Measurements from ENCODE around the gene TCF12.
"Not testable (repeated sequence)": the region's sequence is repeated elsewhere in the genome, so short reads cannot be mapped to it uniquely, and the experiment has no call there.

The TCF12 gene

DNA sequence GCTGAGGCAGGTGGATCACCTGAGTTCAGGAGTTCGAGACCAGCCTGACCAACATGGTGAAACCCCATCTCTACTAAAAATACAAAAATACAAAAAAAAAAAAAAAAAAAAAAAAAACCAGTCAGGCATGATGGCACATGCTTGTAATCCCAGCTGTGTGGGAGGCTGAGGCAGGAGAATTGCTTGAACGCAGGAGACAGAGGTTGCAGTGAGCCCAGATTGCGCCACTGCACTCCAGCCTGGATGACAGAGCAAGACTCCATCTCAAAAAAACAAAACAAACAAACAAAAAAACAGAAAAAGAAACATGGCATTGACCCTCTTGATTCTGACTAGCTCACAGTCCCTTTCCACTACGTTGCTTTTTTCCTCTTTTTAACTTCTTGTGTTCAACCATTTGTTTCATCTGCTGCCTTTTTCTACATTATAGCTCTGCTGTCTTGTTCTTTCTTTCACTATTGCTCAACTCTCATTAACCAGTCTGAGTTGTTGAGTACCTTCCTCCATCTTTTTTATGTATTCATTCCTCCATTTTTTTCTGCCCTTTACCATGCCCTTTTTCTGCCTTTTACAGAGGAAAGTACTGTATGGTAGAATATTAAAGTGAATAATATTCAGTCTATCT lies 179.6 kb downstream of the TCF12 start:
- not testable (repeated sequence) for DNase-seq

DNA sequence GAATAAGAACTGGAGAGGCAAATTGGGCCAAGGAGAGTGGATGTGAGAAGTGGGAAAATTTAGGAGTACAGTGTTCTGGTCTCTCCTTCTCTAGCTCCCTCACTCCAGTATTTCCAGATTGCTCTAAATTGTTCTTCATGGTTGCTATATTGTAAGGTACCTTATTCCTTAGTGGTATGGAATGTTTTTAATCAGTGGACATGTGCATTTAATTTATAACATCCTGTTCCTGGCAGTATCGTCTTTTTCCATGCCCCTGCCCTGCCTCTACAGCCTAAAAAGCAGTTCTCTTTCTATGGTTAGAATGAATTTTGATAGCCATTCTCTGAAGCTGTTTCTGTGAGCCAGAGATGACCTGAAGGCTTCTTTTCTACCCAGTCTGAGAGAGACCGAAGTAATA lies 180.5 kb downstream of the TCF12 start:
- DNase-seq = no peak

DNA sequence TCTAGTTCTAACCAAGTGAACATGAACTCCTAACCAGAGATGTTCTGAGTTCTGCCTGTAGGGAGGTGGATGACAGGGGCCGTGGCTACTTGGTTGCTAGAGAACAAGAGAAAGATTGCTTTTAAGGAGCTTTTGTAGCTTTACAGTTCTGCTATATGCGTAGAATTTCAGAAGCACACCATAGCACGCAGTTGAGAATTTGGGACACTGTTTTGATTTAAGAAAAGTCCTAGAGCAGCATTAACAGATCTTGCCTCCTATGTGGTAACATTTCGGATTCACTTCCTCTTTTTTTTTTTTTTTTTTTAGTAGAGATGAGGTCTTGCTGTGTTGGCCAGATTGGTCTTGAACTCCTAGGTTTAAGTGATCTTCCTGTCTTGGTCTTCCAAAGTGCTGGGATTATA lies 181.7 kb downstream of the TCF12 start:
- DNase-seq = no peak

DNA sequence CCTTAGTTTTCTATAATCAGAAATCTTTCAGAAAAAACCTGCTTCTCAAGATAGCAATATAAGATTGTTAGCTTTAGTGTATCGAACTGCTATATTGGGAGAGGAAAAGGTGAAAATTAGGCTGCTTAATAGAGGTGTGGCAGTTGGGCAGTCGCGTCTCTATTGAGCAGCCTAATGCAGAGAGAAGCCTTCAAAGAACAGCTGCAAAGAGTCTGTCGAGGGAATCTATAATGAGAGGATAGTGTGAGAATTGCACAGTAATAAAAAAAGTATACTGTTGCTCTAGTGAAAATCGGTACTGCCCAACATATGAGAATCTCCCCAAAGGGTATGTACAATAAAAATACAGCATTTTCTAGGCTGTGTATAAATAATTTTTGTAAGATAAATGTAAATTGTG lies 184.4 kb downstream of the TCF12 start:
- DNase-seq = no peak

DNA sequence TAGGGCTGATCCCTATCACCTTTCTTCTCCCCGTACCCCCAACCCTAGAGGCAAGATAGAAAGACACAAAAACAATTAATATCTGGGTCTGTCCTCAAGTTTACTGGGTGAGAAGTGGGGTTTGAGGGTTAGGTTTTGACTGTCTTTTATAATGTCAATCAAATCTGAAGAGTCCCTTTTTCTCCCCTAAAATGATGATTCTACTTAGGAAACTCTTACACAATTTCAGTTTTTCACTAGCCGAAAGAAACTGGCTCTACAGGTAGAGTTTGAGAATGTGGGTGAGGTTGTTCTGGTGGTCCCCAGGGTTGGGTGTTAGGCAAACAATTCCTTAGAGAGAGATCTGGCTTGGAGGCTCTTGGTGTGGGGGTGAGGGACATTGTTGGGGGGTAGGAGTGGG lies 189.9 kb downstream of the TCF12 start:
- DNase-seq = no peak

DNA sequence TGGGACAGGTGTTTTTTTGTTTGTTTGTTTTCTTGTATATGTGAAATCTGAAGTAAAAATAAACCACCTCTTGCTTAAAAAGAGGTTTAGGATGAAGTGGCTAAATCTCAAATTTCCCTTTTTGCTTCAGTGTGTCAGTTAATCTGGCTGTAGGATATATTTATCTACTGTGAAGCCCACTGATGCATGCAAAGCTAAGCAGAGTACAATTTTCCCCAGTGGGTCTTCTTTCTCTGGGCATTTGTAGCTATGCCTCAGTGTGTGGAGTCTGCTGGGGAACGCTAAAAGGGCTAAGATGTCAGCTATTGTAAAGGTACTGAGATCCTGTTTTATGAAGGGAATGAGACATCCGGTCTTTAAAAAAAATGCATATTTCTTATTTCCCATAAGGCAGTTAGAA lies 190.6 kb downstream of the TCF12 start:
- no peak for DNase-seq

DNA sequence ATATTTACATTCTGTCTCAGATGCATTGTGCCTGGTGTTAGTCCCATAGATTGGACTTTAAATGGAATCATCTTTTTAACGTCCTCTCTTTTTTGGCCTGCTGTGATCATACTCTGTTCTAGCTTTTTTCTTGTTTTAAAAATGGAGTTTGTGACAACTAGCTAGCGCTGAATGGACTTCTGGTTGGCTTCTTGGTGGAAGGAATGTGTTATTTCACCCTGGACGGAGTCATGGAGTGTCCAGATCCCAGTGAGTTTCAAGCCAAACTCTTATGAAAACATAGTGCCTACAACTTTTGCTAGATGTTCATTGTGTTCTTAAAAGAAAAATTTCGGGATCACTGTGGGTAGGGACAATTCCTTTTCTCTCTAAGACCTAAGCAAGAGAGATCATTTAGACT lies 192.6 kb downstream of the TCF12 start:
- no peak for DNase-seq

DNA sequence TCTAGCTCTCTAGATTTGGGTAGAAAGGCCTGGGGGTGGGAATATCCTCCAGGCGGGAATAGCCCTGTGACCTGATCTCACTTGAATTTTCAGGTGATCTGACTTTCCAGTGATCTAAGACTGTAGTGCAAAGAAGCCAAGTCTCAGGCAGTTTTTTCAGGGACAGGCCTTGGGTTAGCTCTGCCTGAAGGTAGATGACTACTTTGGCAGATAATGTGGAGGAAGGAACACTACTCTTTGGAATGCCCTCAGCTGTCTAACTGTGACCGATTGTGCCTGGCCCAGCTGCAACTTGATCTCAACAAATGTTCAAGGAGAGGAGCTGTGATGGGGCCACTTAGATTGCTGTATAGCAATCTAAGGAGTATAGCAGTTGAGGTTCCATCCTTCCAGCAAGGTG lies 193.7 kb downstream of the TCF12 start:
- no peak for DNase-seq

DNA sequence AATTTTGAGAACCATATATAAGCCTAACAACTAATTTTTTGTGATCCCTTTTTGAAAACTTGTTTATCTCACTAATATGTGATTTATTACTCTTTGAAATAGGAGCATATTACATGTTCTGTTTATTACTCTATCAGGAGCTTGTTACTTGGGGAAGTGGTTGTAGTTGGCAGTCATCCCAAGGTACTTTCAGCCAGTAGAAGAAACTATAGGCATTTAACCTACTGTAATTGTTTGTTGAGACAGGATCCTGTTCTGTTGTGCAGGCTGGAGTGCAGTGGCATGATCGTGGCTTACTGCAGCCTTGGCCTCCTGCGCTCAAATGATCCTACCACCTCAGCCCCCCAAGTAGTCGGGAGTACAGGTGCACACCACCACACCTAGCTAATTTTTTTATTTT lies 195.6 kb downstream of the TCF12 start:
- no peak for DNase-seq

DNA sequence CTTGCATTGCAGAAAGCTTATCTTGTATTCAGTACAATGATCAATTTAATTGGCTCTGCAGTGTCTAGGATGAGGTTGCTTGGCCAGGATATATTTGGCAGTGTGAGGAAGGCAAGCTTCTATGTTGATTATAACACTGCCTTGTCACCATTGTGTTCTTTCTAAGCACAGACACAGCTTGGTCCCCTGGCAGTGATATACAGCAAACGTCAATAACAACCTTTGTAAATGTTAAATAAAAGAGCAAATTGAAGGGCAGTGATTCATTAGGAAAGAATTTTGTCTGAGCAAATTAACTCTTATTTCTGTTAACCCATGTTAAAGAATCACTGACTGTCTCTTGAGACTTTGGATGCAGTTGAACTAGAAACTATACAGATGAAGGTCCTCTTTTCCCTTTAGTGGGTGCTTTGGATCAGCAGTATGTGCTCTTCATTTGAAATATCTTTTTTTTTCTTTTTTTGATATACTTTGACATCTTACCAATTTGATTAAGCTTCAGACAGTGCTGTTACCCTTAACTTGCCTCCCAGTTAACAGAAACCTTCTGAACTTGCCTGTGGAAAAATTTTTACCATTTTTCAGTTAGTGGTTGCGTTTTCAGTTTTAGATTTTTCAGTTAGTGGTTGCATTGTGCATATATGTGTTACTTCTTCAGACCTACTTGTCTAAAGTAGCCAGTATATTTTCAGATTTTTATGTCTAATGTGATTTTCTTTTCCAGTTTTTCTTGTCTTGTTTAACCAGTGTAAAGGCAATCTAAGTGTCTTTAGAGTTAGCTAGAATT lies 199.8 kb downstream of the TCF12 start:
- DNase-seq = no peak

DNA sequence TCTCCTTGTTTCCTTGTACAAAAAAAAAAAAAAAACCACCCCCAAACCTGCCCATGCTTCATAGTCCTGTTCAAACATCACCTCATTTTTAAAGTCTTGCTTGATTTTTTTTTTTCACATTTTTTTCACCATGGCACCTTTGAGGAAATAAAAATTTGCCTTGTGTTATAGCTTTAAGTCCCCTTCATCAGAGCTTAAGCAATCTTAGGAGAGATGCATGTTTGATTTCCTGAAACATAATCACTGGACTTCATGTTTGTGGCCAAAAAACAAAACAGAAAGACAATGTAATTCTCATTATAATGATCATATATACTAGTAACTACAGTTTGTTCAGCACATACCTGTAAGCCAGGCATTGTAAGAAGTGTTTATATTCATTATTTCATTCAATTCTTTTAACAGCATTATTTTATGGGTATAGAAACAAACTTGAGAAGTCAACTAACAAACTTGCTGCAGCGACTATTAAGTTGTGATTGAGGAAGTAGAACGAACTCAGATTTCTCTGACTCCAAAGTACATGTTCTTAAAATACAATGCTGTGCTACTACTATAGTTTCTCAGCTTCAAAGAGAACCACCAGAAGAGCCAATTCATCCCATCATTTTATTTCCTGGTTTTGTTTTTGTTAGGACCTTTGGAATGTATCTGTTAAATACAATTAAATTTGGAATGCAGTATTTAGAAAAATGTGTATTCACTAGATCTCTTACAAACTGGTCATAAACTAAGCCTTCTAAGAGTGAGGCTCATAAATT lies 203.8 kb downstream of the TCF12 start:
- DNase-seq = no peak

DNA sequence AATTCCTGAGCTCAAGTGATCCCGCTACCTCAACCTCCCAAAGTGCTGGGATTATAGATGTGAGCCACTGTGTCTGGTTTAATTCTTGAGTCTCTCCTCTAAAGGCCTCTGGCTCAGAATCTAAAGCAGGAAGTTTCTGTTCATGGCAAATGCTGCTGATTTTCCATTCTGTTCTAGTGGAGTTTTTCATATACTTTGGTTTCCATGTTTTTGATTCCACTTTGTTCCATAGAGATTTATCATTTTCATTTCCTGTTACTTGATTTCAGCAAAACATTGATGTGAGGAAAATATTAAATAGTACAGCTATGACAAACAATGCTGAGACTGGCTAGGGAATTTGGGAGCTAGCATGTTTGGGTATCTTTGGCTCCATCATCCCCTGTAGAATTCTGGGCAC lies 205.6 kb downstream of the TCF12 start:
- no peak for DNase-seq

DNA sequence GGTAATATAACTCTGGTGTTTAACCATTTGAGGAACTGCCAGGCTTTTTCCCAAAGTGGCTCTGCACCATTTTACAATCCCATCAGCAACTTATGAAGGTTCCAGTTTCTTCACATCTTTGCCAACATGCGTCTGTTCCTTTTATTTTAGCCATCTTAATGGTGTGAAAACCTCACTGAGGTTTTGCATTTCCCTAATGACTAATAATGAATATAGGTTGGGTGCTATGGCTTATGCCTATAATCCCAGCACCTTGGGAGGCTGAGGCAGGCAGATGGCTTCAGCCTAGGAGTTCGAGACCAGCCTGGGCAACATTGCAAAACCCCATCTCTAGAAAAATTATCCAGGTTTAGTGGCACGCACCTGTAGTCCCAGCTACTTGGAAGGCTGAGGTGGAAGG lies 210.6 kb downstream of the TCF12 start:
- DNase-seq = no peak

DNA sequence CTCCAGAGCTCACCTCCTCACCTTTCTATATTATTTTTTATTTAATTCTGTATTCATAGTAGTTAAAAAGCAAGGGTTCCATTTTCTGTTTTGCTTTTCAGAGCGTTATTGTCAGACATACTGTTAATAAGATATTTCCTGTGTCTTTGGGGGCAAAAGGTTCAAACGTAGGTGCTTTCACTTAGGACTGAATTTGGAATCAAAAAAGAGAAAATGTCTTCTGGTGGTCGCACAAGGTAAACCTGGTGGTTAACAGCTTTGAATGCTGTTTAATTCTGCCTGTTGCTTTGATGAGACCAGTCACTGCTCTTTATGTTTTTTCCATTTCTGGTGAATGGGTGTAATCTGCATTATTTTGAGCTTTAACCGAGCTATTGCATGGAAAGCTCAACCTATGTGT lies 212.5 kb downstream of the TCF12 start:
- no peak for DNase-seq

DNA sequence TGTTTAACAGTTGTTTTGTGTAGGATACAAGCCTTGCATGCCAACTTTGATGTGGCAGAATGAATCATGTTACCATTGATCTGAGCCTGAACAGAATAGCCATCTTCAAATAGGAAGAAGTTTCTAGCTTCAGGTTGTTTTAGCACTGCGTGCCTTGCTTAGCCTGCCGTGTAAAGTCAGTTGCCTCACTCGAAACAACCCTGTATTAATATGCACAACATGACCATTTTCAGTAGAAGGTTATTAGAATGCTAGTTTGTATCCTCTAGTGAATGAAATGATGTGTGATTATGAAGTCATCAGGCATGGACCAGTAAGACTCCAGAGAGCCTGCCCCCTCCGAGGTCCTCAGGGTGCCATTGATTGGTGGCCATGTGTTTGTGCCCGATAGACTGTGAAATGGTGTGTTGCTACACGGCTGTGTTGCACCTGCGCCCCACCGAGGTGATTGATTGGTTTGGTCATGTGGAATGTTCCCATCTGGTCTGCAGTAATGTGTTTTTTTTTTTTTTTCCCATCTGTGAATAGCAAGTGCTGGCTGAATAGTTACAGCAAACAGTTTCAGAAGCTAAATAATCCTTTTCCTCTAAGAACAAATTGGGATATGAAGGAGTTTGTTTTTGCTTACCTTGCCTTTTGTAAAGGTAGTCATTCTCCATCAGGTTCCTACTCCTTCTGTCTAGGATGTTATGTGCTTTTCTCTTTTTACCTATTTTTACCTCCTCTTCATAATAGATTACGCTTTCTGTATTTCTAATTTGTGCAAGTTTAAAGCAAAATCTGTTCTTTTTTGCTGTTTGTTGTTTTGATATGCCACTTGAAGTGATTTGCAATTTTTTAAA lies 214.9 kb downstream of the TCF12 start:
- no peak for DNase-seq

DNA sequence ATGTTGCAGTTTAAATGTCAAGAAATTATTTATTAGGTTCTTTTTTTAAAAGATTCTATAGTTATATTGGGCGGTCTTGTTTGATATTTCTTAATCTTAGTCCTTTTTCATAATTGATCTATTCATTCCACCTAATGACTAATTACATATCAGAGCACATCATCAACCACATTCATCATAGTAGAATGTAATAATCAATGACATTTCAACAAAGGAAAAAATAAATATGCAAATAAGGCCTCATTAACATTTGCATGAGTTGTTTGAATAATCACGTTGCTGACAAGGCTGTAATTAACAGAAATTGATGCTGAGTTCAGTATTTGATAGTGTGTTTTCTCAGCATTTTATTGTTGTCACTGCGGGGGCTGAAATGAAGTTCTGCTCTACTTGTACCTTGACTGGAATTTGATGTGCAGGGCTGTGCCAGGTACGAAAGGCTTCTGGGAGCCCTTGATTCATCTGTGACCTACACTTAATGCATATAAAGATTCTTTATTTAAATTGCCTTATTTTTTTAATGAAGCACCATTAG lies 215.7 kb downstream of the TCF12 start:
- DNase-seq = no peak

DNA sequence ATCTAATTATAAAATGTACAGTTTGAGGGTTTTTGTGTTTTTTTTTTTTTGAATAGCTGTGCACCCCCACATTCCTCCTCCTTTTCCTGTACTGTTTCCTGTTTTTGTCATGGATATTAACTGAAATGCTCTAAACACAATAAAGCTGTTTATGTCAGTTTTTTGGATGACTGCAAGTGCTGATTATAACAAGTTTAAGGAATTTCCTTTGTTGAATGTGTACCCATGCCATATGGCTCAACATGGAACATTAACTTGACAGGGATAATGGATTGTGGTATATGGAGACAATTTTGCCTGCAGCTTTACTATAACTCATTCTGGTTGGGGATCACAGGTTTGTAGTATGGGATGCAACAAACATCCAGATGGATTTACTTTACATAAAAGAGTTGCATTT lies 216.4 kb downstream of the TCF12 start:
- no peak for DNase-seq

DNA sequence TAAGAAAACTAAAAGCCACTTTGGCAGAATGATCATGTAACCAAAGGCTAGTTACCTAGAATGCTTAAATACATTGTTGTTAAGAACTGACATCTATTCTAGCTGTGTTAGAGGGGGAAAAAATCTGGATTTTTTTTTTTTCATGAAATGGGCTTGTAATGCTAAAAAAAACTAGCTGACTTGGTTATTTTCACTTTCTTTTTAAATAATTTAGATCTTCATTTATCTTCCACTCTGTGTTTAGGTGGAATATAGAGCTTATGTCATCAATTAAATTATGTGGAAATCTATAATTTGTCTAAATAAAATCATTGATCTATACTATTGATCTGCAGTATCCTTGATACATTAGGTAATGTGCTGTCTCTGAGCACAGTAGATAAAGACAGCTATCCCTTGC lies 217.4 kb downstream of the TCF12 start:
- no peak for DNase-seq

DNA sequence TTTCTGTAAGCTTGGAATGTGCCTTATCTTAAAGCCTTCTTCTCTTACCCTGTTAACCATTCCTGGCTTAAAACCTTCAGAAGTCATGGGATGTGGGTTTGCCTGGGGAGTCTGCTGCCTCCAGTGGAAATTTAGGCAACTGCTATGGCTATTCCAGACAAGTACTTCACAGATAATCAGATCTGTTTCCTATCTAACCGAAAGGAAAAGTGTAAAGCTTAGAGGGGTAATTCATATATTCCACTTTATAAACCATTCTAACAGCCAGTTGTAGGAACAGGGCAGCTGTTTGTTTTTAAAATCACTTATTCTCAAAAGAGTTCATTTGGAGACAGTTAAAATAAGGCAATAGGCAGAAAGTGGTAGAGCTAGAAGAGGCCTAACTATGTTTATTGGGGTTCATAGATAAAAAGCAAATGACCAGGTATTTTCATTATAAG lies 219.9 kb downstream of the TCF12 start:
- DNase-seq = no peak

DNA sequence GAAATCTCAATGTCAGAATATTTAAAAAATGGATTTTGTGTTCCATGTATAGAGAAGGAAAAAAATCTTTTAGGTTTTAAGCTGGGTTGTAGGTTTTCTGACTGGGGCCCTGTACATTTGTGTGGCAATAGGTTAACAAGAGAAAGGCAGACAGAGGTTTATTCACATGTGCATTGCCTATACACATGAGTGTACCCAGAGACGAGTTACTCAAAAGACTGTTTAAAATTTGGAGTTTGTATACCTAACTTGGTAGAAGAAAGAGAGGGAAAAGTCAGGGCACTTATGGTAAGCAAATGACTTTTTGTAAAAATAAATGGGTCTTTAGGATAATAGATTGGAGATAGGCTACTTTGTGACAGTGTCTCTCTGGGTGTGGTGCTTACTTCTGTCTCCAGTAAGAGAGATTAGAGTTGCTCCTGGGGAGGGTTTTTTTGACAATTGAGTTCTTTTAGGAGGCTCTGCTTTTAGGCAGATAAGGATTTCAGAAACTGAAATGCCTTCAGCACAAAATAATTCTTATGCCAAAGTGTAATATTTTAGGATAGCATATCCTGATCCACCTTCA lies 225.2 kb downstream of the TCF12 start:
- no peak for DNase-seq

DNA sequence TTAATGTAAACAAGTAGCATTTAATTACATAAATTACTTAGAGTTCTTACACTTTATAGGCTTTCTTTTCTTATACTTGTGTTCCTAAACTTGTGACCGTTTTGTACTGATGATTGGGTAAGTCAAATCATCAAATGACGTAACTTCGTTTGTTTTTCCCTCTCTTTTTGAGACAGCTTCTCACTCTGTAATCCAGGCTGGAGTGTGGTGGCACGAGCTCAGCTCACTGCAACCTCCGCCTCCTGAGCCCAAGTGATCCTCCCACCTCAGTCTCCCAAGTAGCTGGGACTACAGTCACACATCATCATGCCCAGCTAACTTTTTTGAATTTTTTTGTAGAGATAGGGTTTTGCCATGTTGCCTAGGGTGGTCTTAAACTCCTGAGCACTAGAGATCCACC lies 226.0 kb downstream of the TCF12 start:
- no peak for DNase-seq

DNA sequence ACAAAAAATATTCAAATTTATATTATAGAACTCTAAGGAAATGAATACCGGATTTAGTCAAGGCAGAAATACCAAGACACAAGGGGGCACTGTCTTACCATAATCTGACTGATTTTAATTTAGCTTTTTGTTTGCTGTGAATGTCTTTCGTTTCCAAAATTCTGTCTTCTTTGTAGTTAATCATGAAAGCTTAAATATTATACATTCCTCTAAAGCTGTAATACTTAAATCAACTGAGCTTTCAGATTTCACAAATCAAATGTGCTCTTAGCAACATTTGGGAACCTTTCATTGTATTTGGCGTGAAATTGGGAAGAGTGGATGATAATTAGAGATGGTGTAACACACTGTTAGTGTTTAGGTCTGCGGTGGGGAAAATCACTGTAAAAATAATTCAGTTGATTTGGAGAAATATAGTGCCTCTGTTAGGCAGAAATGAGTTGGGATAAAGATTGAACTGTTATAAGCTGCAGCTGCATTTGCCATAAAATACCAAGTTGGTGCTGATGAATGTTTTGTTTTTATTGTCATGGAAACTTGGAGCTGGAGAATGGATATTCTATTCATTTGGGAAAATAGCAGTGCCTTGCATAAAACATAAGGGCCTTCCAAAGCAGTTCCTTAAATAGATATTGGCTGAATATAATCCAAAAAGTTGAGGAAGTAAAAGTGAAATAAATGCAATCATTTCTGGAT lies 228.2 kb downstream of the TCF12 start:
- DNase-seq = peak in 1 of 2 donors; percentile 41

Data from CD4-positive, alpha-beta T cell treated with Interferon alpha-2 for 1 hour (primary cell).